Calu3 (cell line): ENCODE data around the gene STEAP1B. TPM values are rescaled to one million over a fixed set of nuclear protein-coding genes. Genes with fewer than 3 reads are reported as not detected.
A peak's percentile ranks its signal among the peaks of the same experiment; 100 is the strongest.
"Not testable (repeated sequence)": the region's sequence is repeated elsewhere in the genome, so short reads cannot be mapped to it uniquely, and the experiment has no call there.

Experiments
- BruUV-seq: library from RNA; stranded (reverse); fragments of 400-500 nt; replicated peaks from 2 replicates; lab custom pipeline; 2021; lab: Mats Ljungman, UMichigan
- CTCF ChIA-PET: fragments of 300-600 bp; sonication (Branson Sonifier 250); formaldehyde crosslinking; loops from one replicate; lab custom pipeline; 2022; ENCODE audit warnings: antibody characterized with exemption; lab: Charles Lee
- DNase-seq: peaks from one replicate; pipeline ENCODE4 v3.0.0; 2022
- H3K27ac Mint-ChIP-seq: one replicate; pipeline ENCODE4 v1.8.0; 2022; ENCODE audit warnings: mixed read lengths; ENCODE audit not compliant: unreplicated experiment
- H3K27me3 Mint-ChIP-seq: one replicate; pipeline ENCODE4 v1.8.0; 2022; ENCODE audit warnings: mixed read lengths; ENCODE audit not compliant: unreplicated experiment
- H3K36me3 Mint-ChIP-seq: one replicate; pipeline ENCODE4 v1.8.0; 2022; ENCODE audit warnings: mild to moderate bottlenecking, moderate library complexity, mixed read lengths; ENCODE audit not compliant: insufficient read depth, unreplicated experiment
- H3K4me1 Mint-ChIP-seq: one replicate; pipeline ENCODE4 v1.8.0; 2022; ENCODE audit warnings: mild to moderate bottlenecking, low read depth, mixed read lengths; ENCODE audit not compliant: unreplicated experiment
- H3K4me3 Mint-ChIP-seq: one replicate; pipeline ENCODE4 v1.8.0; 2022; ENCODE audit warnings: mild to moderate bottlenecking, low read depth, moderate library complexity, mixed read lengths; ENCODE audit not compliant: unreplicated experiment
- H3K9me3 Mint-ChIP-seq: one replicate; pipeline ENCODE4 v1.8.0; 2022; ENCODE audit warnings: low read depth, mixed read lengths; ENCODE audit not compliant: unreplicated experiment
- CTCF ChIP-seq: fragments of 200-600 bp; IDR thresholded peaks from one replicate; pipeline ENCODE4 v1.8.0; 2022; ENCODE audit warnings: antibody characterized with exemption; ENCODE audit not compliant: unreplicated experiment
- intact Hi-C: fragments of 100-400 bp; cut with micrococcal nuclease; formaldehyde crosslinking; loops from one replicate; pipeline ENCODE4 v1.10.0; 2022; ENCODE audit not compliant: unreplicated experiment
- total RNA-seq: library from RNA; stranded (reverse); gene quantifications from 2 replicates; pipeline ENCODE4 v1.2.3, GENCODE V29; 2022

Gene STEAP1B
- total RNA-seq, 1 experiment from 2014 or later: 2.6 TPM

- H3K36me3 Mint-ChIP-seq, H3K9me3 Mint-ChIP-seq, DNase-seq, CTCF ChIA-PET, H3K4me1 Mint-ChIP-seq, H3K4me3 Mint-ChIP-seq, H3K27ac Mint-ChIP-seq, intact Hi-C loops, BruUV-seq: not testable (repeated sequence)
- H3K27me3 Mint-ChIP-seq: peaks cover 30% of the 10 kb centered on the region
Measured at GRCh38 chr7:22514963-22515362, 15.0 kb upstream of the STEAP1B start.

- H3K4me3 Mint-ChIP-seq, H3K36me3 Mint-ChIP-seq, DNase-seq, H3K4me1 Mint-ChIP-seq, CTCF ChIA-PET, H3K9me3 Mint-ChIP-seq, BruUV-seq, H3K27ac Mint-ChIP-seq, intact Hi-C loops: not testable (repeated sequence)
- peaks cover 48% of the 10 kb centered on the region for H3K27me3 Mint-ChIP-seq
Measured at GRCh38 chr7:22507320-22507719, 7.3 kb upstream of the STEAP1B start.

- DNase-seq, H3K9me3 Mint-ChIP-seq, BruUV-seq, H3K36me3 Mint-ChIP-seq, intact Hi-C loops, H3K4me1 Mint-ChIP-seq, H3K27ac Mint-ChIP-seq, H3K4me3 Mint-ChIP-seq, CTCF ChIA-PET: not testable (repeated sequence)
- peaks cover 50% of the 10 kb centered on the region for H3K27me3 Mint-ChIP-seq
Measured at GRCh38 chr7:22506316-22507020, 6.5 kb upstream of the STEAP1B start.

- H3K9me3 Mint-ChIP-seq, CTCF ChIA-PET, BruUV-seq, H3K27ac Mint-ChIP-seq, H3K4me3 Mint-ChIP-seq, DNase-seq, H3K4me1 Mint-ChIP-seq: not testable (repeated sequence)
- Mint-ChIP-seq H3K27me3 (peaks cover 50% of the 10 kb centered on the region), H3K36me3 (peaks cover 14% of the 10 kb centered on the region)
- intact Hi-C loops: loop anchor here (5.0 kb wide), 1 partner anchor 502 kb away; no protein-coding TSS in a partner anchor
- TF ChIP-seq CTCF: peak; percentile 43
Measured at GRCh38 chr7:22504519-22504918, 4.5 kb upstream of the STEAP1B start.

GRCh38 chr7:22502104-22502503, 2.1 kb upstream of the STEAP1B start:
- H3K9me3 Mint-ChIP-seq, BruUV-seq, DNase-seq, H3K27ac Mint-ChIP-seq, CTCF ChIA-PET, H3K4me3 Mint-ChIP-seq: not testable (repeated sequence)
- intact Hi-C loops: loop anchor here (5.0 kb wide), 1 partner anchor 500 kb away; no protein-coding TSS in a partner anchor
- H3K4me1 Mint-ChIP-seq: peaks cover 16% of the 10 kb centered on the region
- H3K36me3 Mint-ChIP-seq: peaks cover 14% of the 10 kb centered on the region
- peaks cover 31% of the 10 kb centered on the region for H3K27me3 Mint-ChIP-seq

- DNase-seq: peak; percentile 46
- peaks cover 23% of the 10 kb centered on the region for H3K27me3 Mint-ChIP-seq
- H3K9me3 Mint-ChIP-seq, H3K27ac Mint-ChIP-seq, CTCF ChIA-PET, BruUV-seq: not testable (repeated sequence)
- intact Hi-C loops: loop anchor here (2.0 to 5.0 kb wide), 3 partner anchors 391 to 499 kb away; no protein-coding TSS in a partner anchor
- peak overlapping the region; percentile 71 for H3K4me3 Mint-ChIP-seq
- peaks cover 14% of the 10 kb centered on the region for H3K36me3 Mint-ChIP-seq
- H3K4me1 Mint-ChIP-seq: peaks cover 22% of the 10 kb centered on the region
- TF ChIP-seq CTCF: peak; percentile 44
Measured at GRCh38 chr7:22501336-22501735, 1.3 kb upstream of the STEAP1B start.
